ENCODE data around the gene GALK2. TPM values are rescaled to one million over a fixed set of nuclear protein-coding genes. Genes with fewer than 3 reads are reported as not detected.

GALK2 gene
- total RNA-seq, 6 experiments from 2014 or later: 22.5 to 35.4 (median 29.4) TPM

GRCh38 chr15:49236869-49237268, 66.8 kb downstream of the GALK2 start:
- intact Hi-C loops (cut with DNase I): no loop called here
- Histone ChIP-seq H3K4me3 (no peak overlapping the region), H3K36me3 (peaks cover 0 to 10% (median 0%) of the 10 kb centered on the region in 4 donors), H3K9me3 (no peaks in the 10 kb centered on the region), H3K27me3 (no peaks in the 10 kb centered on the region), H3K4me1 (peaks cover 0 to 7% (median 2%) of the 10 kb centered on the region in 4 donors), H3K27ac (no peak overlapping the region)
- ATAC-seq (no peak), DNase-seq (no peak)
- no peak for TF ChIP-seq POLR2A (IDR thresholded peaks at IDR 0.05)
- no peak for TF ChIP-seq CTCF (IDR thresholded peaks at IDR 0.05)

GRCh38 chr15:49238342-49238741, 68.3 kb downstream of the GALK2 start:
- Histone ChIP-seq H3K4me3 (no peak overlapping the region), H3K9me3 (no peaks in the 10 kb centered on the region), H3K27me3 (no peaks in the 10 kb centered on the region), H3K27ac (no peak overlapping the region), H3K4me1 (no peaks in the 10 kb centered on the region), H3K36me3 (peaks cover 0 to 10% (median 3%) of the 10 kb centered on the region in 4 donors)
- intact Hi-C loops (cut with DNase I): no loop called here
- TF ChIP-seq CTCF (IDR thresholded peaks at IDR 0.05): no peak
- TF ChIP-seq POLR2A (IDR thresholded peaks at IDR 0.05): no peak
- WGBS (ENCODE audit: insufficient coverage, low coverage, low lambda C conversion rate, missing lambda C conversion rate): 74% methylated on average over 2 of the region's 2 CpGs
- ATAC-seq (no peak), DNase-seq (no peak)

- Histone ChIP-seq H3K9me3 (no peaks in the 10 kb centered on the region), H3K4me1 (no peaks in the 10 kb centered on the region), H3K27ac (no peak overlapping the region), H3K36me3 (peaks cover 0 to 10% (median 3%) of the 10 kb centered on the region in 4 donors), H3K27me3 (no peaks in the 10 kb centered on the region), H3K4me3 (no peak overlapping the region)
- 100% methylated on average over 1 of the region's 1 CpG for WGBS (ENCODE audit: insufficient coverage, low coverage, low lambda C conversion rate, missing lambda C conversion rate)
- no peak for TF ChIP-seq CTCF (IDR thresholded peaks at IDR 0.05)
- TF ChIP-seq POLR2A (IDR thresholded peaks at IDR 0.05): no peak
- no peak for ATAC-seq
- peak in 1 of 3 donors; percentile 32 for DNase-seq
- intact Hi-C loops (cut with DNase I): no loop called here
Measured at GRCh38 chr15:49239105-49239504, 69.1 kb downstream of the GALK2 start.

- Histone ChIP-seq H3K27me3 (no peaks in the 10 kb centered on the region), H3K9me3 (no peaks in the 10 kb centered on the region), H3K27ac (no peak overlapping the region), H3K36me3 (peaks cover 0 to 10% (median 3%) of the 10 kb centered on the region in 4 donors), H3K4me1 (no peaks in the 10 kb centered on the region), H3K4me3 (no peak overlapping the region)
- WGBS (ENCODE audit: insufficient coverage, low coverage, low lambda C conversion rate, missing lambda C conversion rate): 76% methylated on average over 2 of the region's 2 CpGs
- intact Hi-C loops (cut with DNase I): no loop called here
- ATAC-seq: no peak
- TF ChIP-seq CTCF (IDR thresholded peaks at IDR 0.05): no peak
- no peak for TF ChIP-seq POLR2A (IDR thresholded peaks at IDR 0.05)
- no peak for DNase-seq
Measured at GRCh38 chr15:49242820-49243219, 72.8 kb downstream of the GALK2 start.

- Histone ChIP-seq H3K4me3 (no peak overlapping the region), H3K36me3 (peaks cover 0 to 6% (median 0%) of the 10 kb centered on the region in 4 donors), H3K9me3 (no peaks in the 10 kb centered on the region), H3K27me3 (no peaks in the 10 kb centered on the region), H3K4me1 (no peaks in the 10 kb centered on the region), H3K27ac (no peak overlapping the region)
- DNase-seq: no peak
- ATAC-seq: no peak
- TF ChIP-seq CTCF (IDR thresholded peaks at IDR 0.05) (no peak), POLR2A (IDR thresholded peaks at IDR 0.05) (no peak)
- intact Hi-C loops (cut with DNase I): no loop called here
Measured at GRCh38 chr15:49247556-49248110, 77.6 kb downstream of the GALK2 start.

Data from right lobe of liver (tissue), 6 donors.